A549 (cell line): Measurements from ENCODE around the gene SLC6A17. TPM values are rescaled to one million over a fixed set of nuclear protein-coding genes. Genes with fewer than 3 reads are reported as not detected.

Experiments
- ATAC-seq, 2 experiments: fragments of 200-7000 bp in 1 of 2; fragments of >200 bp in 1 of 2; cut with Nextera tagmentation in 1 of 2; cut with Tn5 transposase in 1 of 2; 3 replicates each; pipeline versions ENCODE4 v1.8.0 to v1.9.1; 2018 to 2020; ENCODE audit warnings: mild to moderate bottlenecking in 1 of 2, moderate library complexity in 1 of 2
- CTCF ChIA-PET: fragments of 300-600 bp; sonication (Branson Sonifier 250); formaldehyde crosslinking; extraction: SDS; loops from one replicate; lab custom pipeline; 2021; ENCODE audit warnings: antibody characterized with exemption, inconsistent platforms; lab: Yijun Ruan, JAX
- POLR2A ChIA-PET: fragments of 350-600 bp; formaldehyde crosslinking; extraction: SDS; loops from one replicate; lab custom pipeline; 2021; ENCODE audit warnings: antibody characterized with exemption, inconsistent platforms; lab: Yijun Ruan, JAX
- DNase-seq, 2 experiments: peaks; one replicate each; pipeline versions ENCODE4 v3.0.0 to v3.0.0-alpha.2; 2011 to 2016; ENCODE audit warnings: low read depth in 1 of 2, low spot score in 1 of 2
- FAIRE-seq: peaks from 2 replicates; lab custom pipeline; 2011; peaks lifted over from hg19 to GRCh38; lab: Jason Lieb, UNC
- H3K27ac ChIP-seq, 2 experiments: fragments of >200 bp; sonication (Bioruptor Twin); formaldehyde crosslinking; 3 replicates each; pipeline ENCODE4 v1.5.1; 2016 to 2017
- H3K4me1 ChIP-seq: fragments of >200 bp; sonication (Bioruptor Twin); formaldehyde crosslinking; 3 replicates; pipeline ENCODE4 v1.6.1; 2016
- H3K4me2 ChIP-seq: fragments of >200 bp; sonication (Bioruptor Twin); formaldehyde crosslinking; 3 replicates; pipeline ENCODE4 v1.6.1; 2016
- H3K4me3 ChIP-seq: fragments of >200 bp; sonication (Bioruptor Twin); formaldehyde crosslinking; 3 replicates; pipeline ENCODE4 v1.5.1; 2016
- H3K9me3 ChIP-seq: fragments of >200 bp; sonication (Bioruptor Twin); formaldehyde crosslinking; 3 replicates; pipeline ENCODE4 v1.6.1; 2016
- BCL3 ChIP-seq: fragments of >200 bp; sonication (Bioruptor Twin); formaldehyde crosslinking; IDR thresholded peaks from 3 replicates; pipeline ENCODE4 v1.6.1; 2016
- BHLHE40 ChIP-seq: IDR thresholded peaks from 2 replicates; pipeline ENCODE4 v1.6.1; 2012; ENCODE audit warnings: low read depth, low read length, inconsistent platforms
- CEBPB ChIP-seq, 2 experiments: fragments of >200 bp in 1 of 2; sonication (Bioruptor Twin) in 1 of 2; formaldehyde crosslinking in 1 of 2; IDR thresholded peaks; 2 replicates each; pipeline ENCODE4 v1.6.1; 2012 to 2016
- CHD2 ChIP-seq: fragments of 150-350 bp; IDR thresholded peaks from 2 replicates; pipeline ENCODE4 v1.6.1; 2014; ENCODE audit warnings: low read length; ENCODE audit not compliant: partially characterized antibody
- CHD4 ChIP-seq: fragments of 200-600 bp; sonication (generic); IDR thresholded peaks from 2 replicates; pipeline ENCODE4 v1.6.1; 2016; ENCODE audit warnings: antibody characterized with exemption, mild to moderate bottlenecking, borderline replicate concordance
- CTCF ChIP-seq: fragments of >200 bp; sonication (Bioruptor Twin); formaldehyde crosslinking; IDR thresholded peaks from 3 replicates; pipeline ENCODE4 v1.5.1; 2016
- EHF ChIP-seq: fragments of 250-450 bp; sonication (Bioruptor Pico); IDR thresholded peaks from 2 replicates; pipeline ENCODE4 v1.5.0; 2020; ENCODE audit warnings: mild to moderate bottlenecking
- ESRRA ChIP-seq: fragments of 150-350 bp; IDR thresholded peaks from 2 replicates; pipeline ENCODE4 v1.6.1; 2014; ENCODE audit warnings: mild to moderate bottlenecking, low read length, borderline replicate concordance
- FOSB ChIP-seq: fragments of 250-450 bp; sonication (Bioruptor Pico); IDR thresholded peaks from 2 replicates; pipeline ENCODE4 v1.5.0; 2020; ENCODE audit warnings: mild to moderate bottlenecking, moderate library complexity
- HEYL ChIP-seq: fragments of 250-450 bp; sonication (Bioruptor Pico); IDR thresholded peaks from 2 replicates; pipeline ENCODE4 v1.8.0; 2021; ENCODE audit warnings: mild to moderate bottlenecking, moderate library complexity
- HOXB5 ChIP-seq: fragments of 250-450 bp; sonication (Bioruptor Pico); IDR thresholded peaks from 2 replicates; pipeline ENCODE4 v1.5.0; 2020; ENCODE audit warnings: mild to moderate bottlenecking, moderate library complexity
- JUNB ChIP-seq: fragments of >200 bp; sonication (Bioruptor Twin); formaldehyde crosslinking; IDR thresholded peaks from 2 replicates; pipeline ENCODE4 v1.6.1; 2016
- KDM5A ChIP-seq: fragments of 200-600 bp; sonication (generic); IDR thresholded peaks from 2 replicates; pipeline ENCODE4 v1.6.1; 2016; ENCODE audit warnings: antibody characterized with exemption, mild to moderate bottlenecking
- POLR2AphosphoS2 ChIP-seq: conservative IDR thresholded peaks from 2 replicates; pipeline ENCODE4 v1.6.1; 2012; ENCODE audit warnings: low read length, improper control_type of control experiment, inconsistent platforms
- RARB ChIP-seq: fragments of 250-450 bp; sonication (Bioruptor Pico); IDR thresholded peaks from 2 replicates; pipeline ENCODE4 v1.8.0; 2021; ENCODE audit warnings: mild to moderate bottlenecking, moderate library complexity
- RCOR1 ChIP-seq: fragments of 150-350 bp; IDR thresholded peaks from 2 replicates; pipeline ENCODE4 v1.6.1; 2014; ENCODE audit warnings: antibody characterized with exemption, low read length, low read depth
- REST ChIP-seq: fragments of 200-600 bp; sonication (generic); IDR thresholded peaks from 2 replicates; pipeline ENCODE4 v1.6.1; 2016; ENCODE audit warnings: antibody characterized with exemption, mild to moderate bottlenecking, moderate library complexity
- SMC3 ChIP-seq: fragments of >200 bp; sonication (Bioruptor Twin); formaldehyde crosslinking; IDR thresholded peaks from 3 replicates; pipeline ENCODE4 v1.6.1; 2018; ENCODE audit warnings: inconsistent platforms
- SREBF2 ChIP-seq: fragments of 450-650 bp; IDR thresholded peaks from 2 replicates; pipeline ENCODE4 v1.6.1; 2014; ENCODE audit warnings: mild to moderate bottlenecking, moderate library complexity
- TFCP2L1 ChIP-seq: fragments of 250-450 bp; sonication (Bioruptor Pico); IDR thresholded peaks from 2 replicates; pipeline ENCODE4 v1.5.0; 2021; ENCODE audit warnings: mild to moderate bottlenecking
- WGBS: methylation state at CpG from one replicate; pipeline ENCODE4 v1.1.6; 2017; ENCODE audit errors: missing lambda C conversion rate; 5-methylcytosine and 5-hydroxymethylcytosine counted together
- polyA plus RNA-seq, 4 experiments: library from polyadenylated mRNA; depleted of rRNA in 3 of 4; stranded (reverse); fragments of >200 nt; fragmentation: RNase III in 1 of 4; extraction: RNeasy Plus Mini Kit Qiagen cat#74134 plus additional on column Dnase treatment in 1 of 4; gene quantifications; 2 replicates in 3 of 4; 3 replicates in 1 of 4; pipeline ENCODE4 v1.2.3, GENCODE V29; 2011 to 2017
- TF ChIP-seq, protein P1 (sequence below): IDR thresholded peaks from 2 replicates; pipeline ENCODE4 v1.6.1; 2012
- TF ChIP-seq, protein P2 (sequence below): fragments of >200 bp; sonication (Bioruptor Twin); formaldehyde crosslinking; IDR thresholded peaks from 2 replicates; pipeline ENCODE4 v1.6.1; 2016
- TF ChIP-seq, protein P3 (sequence below): IDR thresholded peaks from 2 replicates; pipeline ENCODE4 v1.6.1; 2012; ENCODE audit warnings: low read depth, borderline replicate concordance

Gene SLC6A17
- polyA plus RNA-seq, 2 of the 4 experiments (the other 2 are of a cell fraction), result 0.56 to 2.2 TPM

- no peaks in the 10 kb centered on the region for H3K4me1 ChIP-seq
These were observed 37.0 kb downstream of the SLC6A17 start for GRCh38 chr1:110187139-110187890.

DNA sequence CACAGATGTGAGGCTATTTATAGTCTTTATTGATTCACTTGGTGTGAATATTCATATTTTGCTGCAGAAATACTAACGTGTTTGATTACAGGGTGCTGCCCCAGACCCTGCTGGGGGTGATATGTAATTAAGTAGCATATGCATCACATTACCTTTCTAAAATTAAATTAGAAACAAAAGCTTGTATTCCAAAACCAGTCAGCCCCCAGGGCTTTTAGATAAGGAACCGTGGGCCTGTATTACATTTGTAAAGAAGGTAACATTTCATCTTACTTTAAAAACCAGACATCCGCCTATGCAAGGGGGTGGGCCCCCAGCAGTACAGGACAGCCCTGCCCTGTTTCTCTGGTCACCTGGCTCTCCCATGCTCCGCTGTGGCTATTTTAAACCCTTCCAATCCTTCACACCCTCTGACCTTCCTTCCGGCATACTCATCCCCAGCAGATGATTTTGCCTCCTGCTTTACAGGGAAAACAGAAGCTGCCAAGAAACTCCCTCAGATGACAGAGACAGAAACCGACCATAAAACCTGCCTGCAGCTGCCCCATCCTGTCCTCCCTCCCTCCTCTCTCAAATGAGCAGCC, 37.8 kb downstream of the SLC6A17 start:
- POLR2A ChIA-PET, result no interaction called here
- no peak overlapping the region for H3K27ac ChIP-seq
- WGBS, result 50% methylated on average over 6 of the region's 6 CpGs
- H3K4me1 ChIP-seq, result no peaks in the 10 kb centered on the region
- ATAC-seq (no peak), DNase-seq (no peak), FAIRE-seq (no peak)
- CTCF ChIA-PET, result interaction anchor here (1.1 to 1.5 kb wide), 5 partner anchors 9 to 308 kb away, joined by 3 to 7 read pairs (median 4); no protein-coding TSS in a partner anchor
- H3K4me3 ChIP-seq, result no peak overlapping the region
- no peaks in the 10 kb centered on the region for H3K9me3 ChIP-seq
- no peak overlapping the region for H3K4me2 ChIP-seq
- TF ChIP-seq TFCP2L1 (no peak), FOSB (no peak), SREBF2 (no peak), ESRRA (no peak), CTCF (no peak), SMC3 (no peak), HEYL (CRISPR knock-in tag) (no peak), JUNB (no peak), CEBPB (IDR thresholded peaks at IDR 0.05) (no peak), POLR2AphosphoS2 (no peak), BHLHE40 (no peak), REST (no peak)
- TF ChIP-seq, protein P1, sequence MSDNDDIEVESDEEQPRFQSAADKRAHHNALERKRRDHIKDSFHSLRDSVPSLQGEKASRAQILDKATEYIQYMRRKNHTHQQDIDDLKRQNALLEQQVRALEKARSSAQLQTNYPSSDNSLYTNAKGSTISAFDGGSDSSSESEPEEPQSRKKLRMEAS, result no peak
- TF ChIP-seq, protein P2, sequence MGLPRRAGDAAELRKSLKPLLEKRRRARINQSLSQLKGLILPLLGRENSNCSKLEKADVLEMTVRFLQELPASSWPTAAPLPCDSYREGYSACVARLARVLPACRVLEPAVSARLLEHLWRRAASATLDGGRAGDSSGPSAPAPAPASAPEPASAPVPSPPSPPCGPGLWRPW, result no peak
- TF ChIP-seq, protein P3, sequence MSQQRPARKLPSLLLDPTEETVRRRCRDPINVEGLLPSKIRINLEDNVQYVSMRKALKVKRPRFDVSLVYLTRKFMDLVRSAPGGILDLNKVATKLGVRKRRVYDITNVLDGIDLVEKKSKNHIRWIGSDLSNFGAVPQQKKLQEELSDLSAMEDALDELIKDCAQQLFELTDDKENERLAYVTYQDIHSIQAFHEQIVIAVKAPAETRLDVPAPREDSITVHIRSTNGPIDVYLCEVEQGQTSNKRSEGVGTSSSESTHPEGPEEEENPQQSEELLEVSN, result no peak

More at GRCh38 chr1:110187139-110187890, 37.0 kb downstream of the SLC6A17 start:
- TF ChIP-seq BCL3, result no peak
- TF ChIP-seq EHF (CRISPR knock-in tag), result no peak
- TF ChIP-seq CHD4, result no peak
- no peak for TF ChIP-seq HOXB5
- TF ChIP-seq RCOR1, result no peak
- TF ChIP-seq KDM5A, result no peak
- TF ChIP-seq CTCF, result no peak
- TF ChIP-seq, protein P2, result no peak
- no peak for TF ChIP-seq CHD2
- no peak for TF ChIP-seq RARB (CRISPR knock-in tag)
- FAIRE-seq (no peak), DNase-seq (no peak), ATAC-seq (no peak)
- CTCF ChIA-PET, result interaction anchor here (1.3 to 3.3 kb wide), 5 partner anchors 9 to 309 kb away, joined by 3 to 16 read pairs (median 6); no protein-coding TSS in a partner anchor
- POLR2A ChIA-PET, result no interaction called here
- no peaks in the 10 kb centered on the region for H3K9me3 ChIP-seq
- H3K4me3 ChIP-seq, result no peak overlapping the region
- 77% methylated on average over 10 of the region's 10 CpGs for WGBS
- H3K27ac ChIP-seq, result no peak overlapping the region
- H3K4me2 ChIP-seq, result no peak overlapping the region
